Activated gamma-delta T cell treated with anti-CD3 and anti-CD28 coated beads, Interleukin-2, amount 50 U/mL, for 16 hours (primary cell): ENCODE results near the gene IDUA.

Experiments used
- DNase-seq: peaks from one replicate; pipeline ENCODE4 v3.0.0-alpha.2; 2020; ENCODE audit warnings: low read depth

IDUA gene

GRCh38 chr4:1017211-1017610, 30.4 kb downstream of the IDUA start:
- no peak for DNase-seq

DNA sequence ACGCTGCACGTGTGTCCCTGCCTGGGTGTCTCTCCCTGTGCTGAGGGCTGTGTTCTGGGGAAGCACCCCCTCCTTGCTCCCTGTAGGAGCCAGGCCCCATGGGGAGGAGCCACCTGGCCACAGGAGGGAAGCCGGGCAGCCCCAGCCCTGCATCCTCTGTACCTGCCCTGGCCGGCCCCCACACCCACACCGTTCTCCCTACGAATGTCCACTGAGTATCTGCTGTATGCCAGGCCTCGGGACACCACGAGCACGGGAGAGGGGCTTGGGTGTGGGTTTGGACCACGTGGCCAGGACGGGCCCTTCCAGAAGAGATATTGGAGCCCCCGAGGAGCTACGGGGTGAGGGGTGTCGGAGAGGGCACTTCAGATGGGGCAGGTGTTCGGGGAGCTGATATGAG, 30.9 kb downstream of the IDUA start:
- no peak for DNase-seq

- no peak for DNase-seq
Observed at GRCh38 chr4:1018147-1019020, 31.5 kb downstream of the IDUA start.

DNA sequence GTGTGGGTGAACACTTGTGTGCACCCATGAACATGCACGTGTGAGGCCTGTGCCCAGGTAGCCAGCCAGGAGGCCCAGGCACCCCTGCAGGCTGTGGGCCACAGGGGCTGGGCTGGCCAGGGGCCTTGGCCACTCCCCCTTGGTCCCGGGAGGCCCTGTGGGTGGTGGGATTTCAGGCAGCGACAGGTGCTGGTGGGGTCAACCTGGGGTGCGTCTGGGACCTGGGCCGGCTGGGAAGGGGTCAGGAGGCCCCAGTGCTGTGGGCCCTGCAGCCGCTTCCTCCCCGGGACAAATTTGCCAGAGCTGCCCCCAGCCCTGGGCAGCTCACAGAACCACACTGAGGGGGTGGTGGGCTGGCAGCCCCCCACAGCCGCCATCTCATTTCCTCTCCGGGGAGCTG, 32.5 kb downstream of the IDUA start:
- DNase-seq = no peak

- DNase-seq = no peak
Observed at GRCh38 chr4:1019729-1020470, 33.1 kb downstream of the IDUA start.

GRCh38 chr4:1021386-1022050, 34.7 kb downstream of the IDUA start:
- no peak for DNase-seq

DNA sequence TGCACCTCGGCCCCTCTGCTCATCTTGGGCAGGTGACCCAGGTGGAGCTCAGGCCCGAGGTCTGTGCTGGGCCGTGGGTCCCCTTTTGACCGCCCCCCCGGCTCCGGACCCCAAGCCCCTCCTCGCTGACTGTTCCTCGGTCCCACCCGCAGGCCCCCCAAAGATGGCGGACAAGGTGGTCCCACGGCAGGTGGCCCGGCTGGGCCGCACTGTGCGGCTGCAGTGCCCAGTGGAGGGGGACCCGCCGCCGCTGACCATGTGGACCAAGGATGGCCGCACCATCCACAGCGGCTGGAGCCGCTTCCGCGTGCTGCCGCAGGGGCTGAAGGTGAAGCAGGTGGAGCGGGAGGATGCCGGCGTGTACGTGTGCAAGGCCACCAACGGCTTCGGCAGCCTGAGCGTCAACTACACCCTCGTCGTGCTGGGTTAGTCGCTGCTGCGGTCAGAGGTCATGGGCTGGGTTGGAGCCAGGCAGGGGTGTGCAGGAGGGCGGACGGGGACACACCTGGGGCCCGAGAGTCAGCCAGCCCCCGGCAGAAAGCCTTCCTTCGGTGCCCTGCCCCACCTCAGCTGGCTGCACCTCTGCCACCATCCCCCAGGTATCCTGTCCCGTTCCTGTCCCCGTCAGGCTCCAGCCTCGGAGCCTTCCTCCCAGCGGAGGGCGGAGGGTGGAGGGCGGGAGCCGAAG, 35.4 kb downstream of the IDUA start:
- DNase-seq = no peak

GRCh38 chr4:1022739-1023066, 35.9 kb downstream of the IDUA start:
- no peak for DNase-seq

DNA sequence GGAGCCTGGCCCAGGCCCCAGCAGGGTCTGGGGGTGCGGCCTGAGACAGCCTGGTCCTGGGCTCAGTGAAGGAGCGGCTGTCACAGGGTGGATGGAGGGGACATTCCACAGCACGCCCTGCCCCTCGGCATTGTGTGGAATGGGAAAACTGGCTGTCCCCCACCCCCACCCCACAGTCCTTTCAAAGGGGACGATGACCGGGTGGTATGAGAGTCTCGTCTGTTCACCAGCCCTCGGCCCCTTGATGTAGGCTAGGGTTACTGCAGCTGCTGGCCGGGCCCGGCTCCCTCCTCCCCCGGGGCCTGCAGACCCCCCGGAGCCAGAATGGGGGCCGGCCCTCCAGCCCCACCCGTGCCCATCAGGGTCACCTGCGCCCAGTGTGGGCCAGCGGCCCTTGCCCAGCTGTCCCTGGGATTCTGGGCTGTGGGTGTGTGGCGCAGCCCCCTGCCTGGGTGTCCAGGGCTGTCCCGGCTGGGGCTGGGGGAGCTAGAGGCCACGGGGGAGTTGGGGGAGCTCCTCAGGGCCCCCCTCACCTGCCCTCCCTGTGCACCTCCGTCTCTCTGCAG, 36.3 kb downstream of the IDUA start:
- DNase-seq = no peak

DNA sequence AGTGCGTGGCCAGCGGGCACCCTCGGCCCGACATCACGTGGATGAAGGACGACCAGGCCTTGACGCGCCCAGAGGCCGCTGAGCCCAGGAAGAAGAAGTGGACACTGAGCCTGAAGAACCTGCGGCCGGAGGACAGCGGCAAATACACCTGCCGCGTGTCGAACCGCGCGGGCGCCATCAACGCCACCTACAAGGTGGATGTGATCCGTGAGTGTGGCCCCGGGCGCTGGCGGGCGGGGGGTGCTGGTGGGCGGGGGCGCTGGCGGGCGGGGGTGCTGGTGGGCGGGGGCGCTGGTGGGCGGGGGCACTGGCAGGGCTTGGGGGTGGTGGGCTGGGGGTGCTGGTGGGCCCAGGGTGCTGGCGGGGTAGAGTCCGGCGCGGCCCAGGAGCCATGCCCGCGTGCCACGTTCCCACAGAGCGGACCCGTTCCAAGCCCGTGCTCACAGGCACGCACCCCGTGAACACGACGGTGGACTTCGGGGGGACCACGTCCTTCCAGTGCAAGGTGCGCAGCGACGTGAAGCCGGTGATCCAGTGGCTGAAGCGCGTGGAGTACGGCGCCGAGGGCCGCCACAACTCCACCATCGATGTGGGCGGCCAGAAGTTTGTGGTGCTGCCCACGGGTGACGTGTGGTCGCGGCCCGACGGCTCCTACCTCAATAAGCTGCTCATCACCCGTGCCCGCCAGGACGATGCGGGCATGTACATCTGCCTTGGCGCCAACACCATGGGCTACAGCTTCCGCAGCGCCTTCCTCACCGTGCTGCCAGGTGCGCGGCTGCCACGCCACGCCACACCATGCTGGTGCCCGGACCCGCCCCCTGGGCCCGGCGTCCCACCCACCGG, 37.3 kb downstream of the IDUA start:
- DNase-seq = no peak

DNA sequence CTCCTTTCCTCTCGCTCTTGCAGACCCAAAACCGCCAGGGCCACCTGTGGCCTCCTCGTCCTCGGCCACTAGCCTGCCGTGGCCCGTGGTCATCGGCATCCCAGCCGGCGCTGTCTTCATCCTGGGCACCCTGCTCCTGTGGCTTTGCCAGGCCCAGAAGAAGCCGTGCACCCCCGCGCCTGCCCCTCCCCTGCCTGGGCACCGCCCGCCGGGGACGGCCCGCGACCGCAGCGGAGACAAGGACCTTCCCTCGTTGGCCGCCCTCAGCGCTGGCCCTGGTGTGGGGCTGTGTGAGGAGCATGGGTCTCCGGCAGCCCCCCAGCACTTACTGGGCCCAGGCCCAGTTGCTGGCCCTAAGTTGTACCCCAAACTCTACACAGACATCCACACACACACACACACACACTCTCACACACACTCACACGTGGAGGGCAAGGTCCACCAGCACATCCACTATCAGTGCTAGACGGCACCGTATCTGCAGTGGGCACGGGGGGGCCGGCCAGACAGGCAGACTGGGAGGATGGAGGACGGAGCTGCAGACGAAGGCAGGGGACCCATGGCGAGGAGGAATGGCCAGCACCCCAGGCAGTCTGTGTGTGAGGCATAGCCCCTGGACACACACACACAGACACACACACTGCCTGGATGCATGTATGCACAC, 38.2 kb downstream of the IDUA start:
- DNase-seq = no peak

GRCh38 chr4:1026115-1026514, 39.3 kb downstream of the IDUA start:
- no peak for DNase-seq

- DNase-seq = no peak
Observed at GRCh38 chr4:1027219-1027914, 40.5 kb downstream of the IDUA start.

DNA sequence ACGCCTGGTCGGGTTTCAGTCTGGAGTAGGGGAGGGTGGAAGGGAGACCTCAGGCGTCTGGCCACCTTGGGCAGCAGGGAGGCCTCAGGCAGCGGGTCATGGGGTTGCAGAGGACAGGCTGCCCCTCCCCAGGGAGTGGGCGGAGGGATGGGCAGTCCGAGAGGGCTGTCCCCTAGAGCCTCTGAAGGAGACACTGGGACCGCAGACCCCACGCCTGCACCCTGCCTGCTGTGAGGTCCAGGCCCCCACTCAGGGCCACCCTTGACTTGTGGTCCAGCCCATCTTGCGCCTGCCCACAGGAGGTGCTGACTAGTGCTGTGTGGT, 41.0 kb downstream of the IDUA start:
- no peak for DNase-seq

- no peak for DNase-seq
Observed at GRCh38 chr4:1028574-1029220, 41.9 kb downstream of the IDUA start.

- DNase-seq = no peak
Observed at GRCh38 chr4:1029529-1029928, 42.7 kb downstream of the IDUA start.

- DNase-seq = no peak
Observed at GRCh38 chr4:1030031-1030430, 43.2 kb downstream of the IDUA start.

DNA sequence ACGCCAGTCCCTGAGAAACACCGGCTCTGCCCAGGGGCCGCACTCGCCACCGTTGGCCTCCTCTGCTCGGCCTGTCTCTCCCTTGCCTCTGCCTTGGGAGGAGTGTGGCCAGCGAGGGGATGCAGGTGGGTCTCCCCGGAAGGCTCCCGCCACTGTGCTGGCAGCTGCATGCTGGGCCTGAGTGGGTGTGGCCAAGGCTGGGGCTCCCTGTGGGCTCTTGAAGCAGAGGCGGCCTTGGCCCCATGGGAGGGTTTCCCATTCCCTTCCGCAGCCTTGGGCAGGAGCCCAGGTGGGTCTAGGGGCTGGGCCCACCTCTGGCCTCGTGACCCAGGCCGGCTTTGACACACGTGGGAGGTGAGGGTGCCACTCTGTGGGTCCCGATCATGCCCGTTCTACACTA, 43.7 kb downstream of the IDUA start:
- DNase-seq = no peak

DNA sequence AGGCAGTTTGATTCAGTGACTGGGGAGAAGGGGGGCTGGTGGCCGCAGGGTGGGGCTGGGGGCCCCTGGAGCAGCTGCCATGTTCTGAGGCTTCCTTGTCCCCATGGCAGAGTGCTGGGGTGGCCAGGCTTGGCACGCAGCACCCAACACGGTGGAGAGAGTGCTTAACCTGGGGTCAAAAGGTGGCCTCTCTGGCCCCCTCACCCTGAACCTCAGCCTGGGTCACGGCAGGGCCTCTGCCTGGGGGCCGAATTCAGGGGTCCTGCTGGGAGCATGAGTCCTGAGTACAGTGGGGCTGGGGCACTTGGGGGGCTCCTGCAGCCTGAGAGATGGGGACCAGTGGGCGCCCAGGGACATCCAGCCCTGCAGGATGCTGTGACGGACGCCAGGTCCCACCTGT, 44.5 kb downstream of the IDUA start:
- DNase-seq = no peak
